ENCODE results near the gene TMEM187. TPM values are rescaled to one million over a fixed set of nuclear protein-coding genes. Genes with fewer than 3 reads are reported as not detected.

Gene TMEM187
- total and polyA plus RNA-seq, 8 donors = 3.9 to 13.5 (median 6.3) TPM

DNA sequence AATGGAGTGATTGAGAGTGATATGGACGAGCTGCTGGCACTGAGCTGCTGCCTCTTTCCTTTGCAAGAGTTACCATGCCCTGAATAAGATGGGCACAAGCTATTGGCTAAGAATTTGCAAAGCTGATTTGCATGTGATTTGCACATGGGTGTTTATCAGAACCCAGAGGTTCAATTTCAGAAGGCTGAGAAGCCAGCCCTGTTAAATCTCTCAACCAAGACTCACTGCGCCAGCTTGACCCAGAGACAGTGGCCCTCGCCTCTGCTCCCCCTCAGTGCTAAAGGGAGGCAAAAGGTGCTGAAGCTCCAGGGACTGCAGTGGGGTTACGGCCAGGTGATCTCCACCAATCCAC, 47.2 kb upstream of the TMEM187 start:
- Histone ChIP-seq H3K27me3 (no peaks in the 10 kb centered on the region), H3K4me3 (peak overlapping the region in 1 of 2 donors; percentile 57), H3K36me3 (peaks cover 0 to 14% of the 10 kb centered on the region in 2 donors), H3K27ac (peak overlapping the region; percentile 67 to 97), H3K9me3 (no peaks in the 10 kb centered on the region), H3K4me1 (peaks cover 4 to 44% of the 10 kb centered on the region in 2 donors)
- TF ChIP-seq CTCF (IDR thresholded peaks at IDR 0.05) = no peak
- ATAC-seq = no peak
- DNase-seq = no peak
- intact Hi-C loops (cut with DNase I) = no loop called here

- peaks cover 4 to 44% of the 10 kb centered on the region in 2 donors for H3K4me1 ChIP-seq
- no peaks in the 10 kb centered on the region for H3K9me3 ChIP-seq
- H3K27ac ChIP-seq = peak within 1 kb of the TSS; percentile 96 to 97
- H3K4me3 ChIP-seq = peak within 1 kb of the TSS; percentile 15 to 57
- TF ChIP-seq CTCF (IDR thresholded peaks at IDR 0.05) = no peak
- peaks cover 0 to 14% of the 10 kb centered on the region in 2 donors for H3K36me3 ChIP-seq
- intact Hi-C loops (cut with DNase I) = no loop called here
- H3K27me3 ChIP-seq = no peaks in the 10 kb centered on the region
- ATAC-seq (no peak), DNase-seq (peak in 1 of 4 donors; percentile 86)
These were observed 46.6 kb upstream of the TMEM187 start, which contains the start of gene ARHGAP4 for GRCh38 chrX:153925739-153926551. ARHGAP4 (minus strand) TSS chrX:153926264; CDS start chrX:153926202, 62 bp downstream.

GRCh38 chrX:153926552-153926857, 46.0 kb upstream of the TMEM187 start:
- Histone ChIP-seq H3K4me3 (peak overlapping the region in 1 of 2 donors; percentile 57), H3K36me3 (peaks cover 0 to 17% of the 10 kb centered on the region in 2 donors), H3K9me3 (no peaks in the 10 kb centered on the region), H3K27ac (peak overlapping the region; percentile 96 to 97), H3K4me1 (peaks cover 4 to 43% of the 10 kb centered on the region in 2 donors), H3K27me3 (no peaks in the 10 kb centered on the region)
- no peak for TF ChIP-seq CTCF (IDR thresholded peaks at IDR 0.05)
- DNase-seq (no peak), ATAC-seq (no peak)
- intact Hi-C loops (cut with DNase I) = no loop called here

DNA sequence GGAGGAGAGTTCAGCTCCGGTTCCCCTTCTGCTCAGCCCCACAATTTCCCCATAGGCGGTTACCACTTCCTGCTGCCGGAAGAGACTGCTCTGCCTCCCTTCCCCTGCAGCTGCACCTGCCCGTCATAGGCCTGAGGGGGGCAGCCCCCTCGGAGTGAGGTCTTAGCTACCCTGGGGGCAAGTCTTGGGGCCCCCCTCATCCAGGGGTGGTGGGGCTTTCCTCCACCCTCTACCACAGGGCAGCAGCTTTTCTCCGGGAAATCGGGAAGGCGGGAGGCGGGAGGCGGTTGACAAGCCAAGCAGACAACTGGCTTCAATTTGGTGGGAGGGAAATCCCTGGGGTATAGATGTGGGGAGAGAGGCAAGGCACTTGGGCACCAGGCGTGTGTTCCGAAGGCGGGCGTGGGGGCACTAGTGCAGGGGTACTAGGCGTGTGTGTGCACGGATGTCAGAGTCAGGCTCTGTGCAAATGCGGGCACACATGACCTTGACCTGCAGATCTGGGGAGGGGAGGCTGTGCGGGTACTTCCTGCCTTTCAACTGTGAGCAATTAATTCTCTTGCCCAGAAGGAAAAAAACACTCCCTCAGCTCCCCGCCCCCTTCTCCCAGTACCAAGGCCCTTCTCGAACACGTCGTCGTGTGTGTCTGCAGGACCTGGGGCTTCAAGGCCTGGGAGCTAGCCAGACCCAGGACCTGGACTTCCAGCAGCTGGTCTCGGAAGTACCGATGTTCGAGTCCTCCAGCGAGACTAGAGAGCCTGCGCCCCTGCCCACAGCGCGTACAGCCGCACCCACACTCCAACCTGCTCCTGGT, 45.5 kb upstream of the TMEM187 start:
- H3K4me1 ChIP-seq = peaks cover 4 to 38% of the 10 kb centered on the region in 2 donors
- H3K27me3 ChIP-seq = no peaks in the 10 kb centered on the region
- no peak for TF ChIP-seq CTCF (IDR thresholded peaks at IDR 0.05)
- ATAC-seq (peak; percentile 8), DNase-seq (peak; percentile 17 to 86 (median 64))
- H3K9me3 ChIP-seq = no peaks in the 10 kb centered on the region
- peaks cover 0 to 22% of the 10 kb centered on the region in 2 donors for H3K36me3 ChIP-seq
- H3K27ac ChIP-seq = peak overlapping the region; percentile 96 to 97
- intact Hi-C loops (cut with DNase I) = no loop called here
- H3K4me3 ChIP-seq = peak overlapping the region; percentile 35 to 57

DNA sequence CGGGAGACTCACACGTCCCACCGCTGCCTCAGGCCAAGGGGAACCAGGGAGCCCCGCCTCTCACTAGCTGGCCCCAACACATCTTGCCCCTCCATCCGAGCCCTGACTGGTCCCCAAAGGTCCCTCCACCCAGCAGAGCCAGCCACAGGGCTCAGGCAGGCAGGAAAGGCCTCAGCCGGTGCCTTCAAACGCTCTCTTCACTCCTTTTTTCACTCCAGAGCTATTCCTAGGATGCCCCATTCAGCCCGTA, 45.0 kb upstream of the TMEM187 start:
- TF ChIP-seq CTCF (IDR thresholded peaks at IDR 0.05) = no peak
- intact Hi-C loops (cut with DNase I) = no loop called here
- ATAC-seq = peak; percentile 12
- H3K4me1 ChIP-seq = peaks cover 4 to 33% of the 10 kb centered on the region in 2 donors
- H3K4me3 ChIP-seq = peak overlapping the region; percentile 35 to 57
- no peaks in the 10 kb centered on the region for H3K27me3 ChIP-seq
- no peaks in the 10 kb centered on the region for H3K9me3 ChIP-seq
- no peak for DNase-seq
- peak overlapping the region; percentile 96 to 97 for H3K27ac ChIP-seq
- H3K36me3 ChIP-seq = peaks cover 0 to 28% of the 10 kb centered on the region in 2 donors
